Cardiac muscle cell (in vitro differentiated cells and primary cell): ENCODE results near the gene CALHM3. TPM values are rescaled to one million over a fixed set of nuclear protein-coding genes. Genes with fewer than 3 reads are reported as not detected.
"Not testable (repeated sequence)": the region's sequence is repeated elsewhere in the genome, so short reads cannot be mapped to it uniquely, and the experiment has no call there.

Source experiments
- DNase-seq, 2 donors: peaks; one replicate each; pipeline versions ENCODE4 v3.0.0 to v3.0.0-alpha.2; 2010 to 2017; ENCODE audit warnings: low read depth in 1 of 2, low spot score in 1 of 2
- H3K27ac ChIP-seq: fragments of 200-600 bp; sonication (generic); 2 replicates; pipeline ENCODE4 v1.5.1; 2016
- H3K27me3 ChIP-seq: fragments of 200-600 bp; sonication (generic); 2 replicates; pipeline ENCODE4 v1.6.0; 2016; ENCODE audit warnings: control low read depth
- H3K36me3 ChIP-seq: fragments of 200-600 bp; sonication (generic); 2 replicates; pipeline ENCODE4 v1.5.1; 2016; ENCODE audit warnings: control low read depth
- H3K4me1 ChIP-seq: fragments of 200-600 bp; sonication (generic); 2 replicates; pipeline ENCODE4 v1.8.1; 2017; ENCODE audit warnings: low read depth, mild to moderate bottlenecking, mixed run types
- H3K4me3 ChIP-seq: fragments of 200-600 bp; sonication (generic); 2 replicates; pipeline ENCODE4 v1.5.1; 2016; ENCODE audit warnings: mild to moderate bottlenecking
- H3K9me3 ChIP-seq: fragments of 200-600 bp; sonication (generic); 2 replicates; pipeline ENCODE4 v1.5.1; 2017; ENCODE audit warnings: low read depth, mild to moderate bottlenecking, control low read depth
- CTCF ChIP-seq: IDR thresholded peaks from 2 replicates; pipeline ENCODE4 v1.5.1; 2012; ENCODE audit warnings: low read depth, mild to moderate bottlenecking, low read length
- polyA plus RNA-seq: library from polyadenylated mRNA; unstranded; fragments of >200 nt; fragmentation: Nextera tagmentation; extraction: Ambion mirVana; gene quantifications from 2 replicates; pipeline ENCODE4 v1.2.1, GENCODE V29; 2016
- total RNA-seq: library from RNA; depleted of rRNA; stranded (reverse); fragments of >200 nt; gene quantifications from 2 replicates; pipeline ENCODE4 v1.2.3, GENCODE V29; 2016

CALHM3 gene
- total and polyA plus RNA-seq, 2 experiments from 2014 or later = not detected

GRCh38 chr10:103491729-103492364 lies 12.8 kb upstream of the CALHM3 start:
- peak in 1 of 2 donors; percentile 91 for DNase-seq
- H3K4me1 ChIP-seq = no peaks in the 10 kb centered on the region
- peaks cover 53% of the 10 kb centered on the region for H3K27me3 ChIP-seq
- H3K4me3 ChIP-seq = no peak overlapping the region
- H3K27ac ChIP-seq = no peak overlapping the region
- no peaks in the 10 kb centered on the region for H3K9me3 ChIP-seq
- no peaks in the 10 kb centered on the region for H3K36me3 ChIP-seq
- TF ChIP-seq CTCF = no peak

GRCh38 chr10:103490986-103491314 lies 11.9 kb upstream of the CALHM3 start:
- Histone ChIP-seq H3K9me3 (no peaks in the 10 kb centered on the region), H3K27me3 (peaks cover 44% of the 10 kb centered on the region), H3K36me3 (no peaks in the 10 kb centered on the region), H3K4me3 (no peak overlapping the region), H3K4me1 (no peaks in the 10 kb centered on the region), H3K27ac (no peak overlapping the region)
- TF ChIP-seq CTCF = no peak
- no peak for DNase-seq

GRCh38 chr10:103487410-103487708 lies 8.3 kb upstream of the CALHM3 start:
- no peak overlapping the region for H3K4me3 ChIP-seq
- H3K9me3 ChIP-seq = no peaks in the 10 kb centered on the region
- no peak for TF ChIP-seq CTCF
- no peaks in the 10 kb centered on the region for H3K4me1 ChIP-seq
- peaks cover 9% of the 10 kb centered on the region for H3K27me3 ChIP-seq
- H3K36me3 ChIP-seq = no peaks in the 10 kb centered on the region
- no peak for DNase-seq
- no peak overlapping the region for H3K27ac ChIP-seq

GRCh38 chr10:103486635-103487409 lies 7.8 kb upstream of the CALHM3 start:
- not testable (repeated sequence) for H3K4me1 ChIP-seq, H3K9me3 ChIP-seq, H3K4me3 ChIP-seq, H3K36me3 ChIP-seq, H3K27me3 ChIP-seq, H3K27ac ChIP-seq, DNase-seq

- no peaks in the 10 kb centered on the region for H3K27me3 ChIP-seq
- DNase-seq = peak; percentile 72 to 85
- no peaks in the 10 kb centered on the region for H3K4me1 ChIP-seq
- TF ChIP-seq CTCF = peak; percentile 71
- no peaks in the 10 kb centered on the region for H3K36me3 ChIP-seq
- H3K9me3 ChIP-seq = no peaks in the 10 kb centered on the region
- H3K27ac ChIP-seq = no peak overlapping the region
- H3K4me3 ChIP-seq = no peak overlapping the region
Observed at GRCh38 chr10:103481974-103482531, 3.0 kb upstream of the CALHM3 start.

- Histone ChIP-seq H3K9me3 (no peaks in the 10 kb centered on the region), H3K27me3 (no peaks in the 10 kb centered on the region), H3K4me1 (no peaks in the 10 kb centered on the region), H3K4me3 (no peak overlapping the region), H3K36me3 (no peaks in the 10 kb centered on the region), H3K27ac (no peak overlapping the region)
- DNase-seq = peak in 1 of 2 donors; percentile 34
- TF ChIP-seq CTCF = no peak
Observed at GRCh38 chr10:103480521-103480920, 1.5 kb upstream of the CALHM3 start.
